Measurements from ENCODE around the gene EPHA1. TPM values are rescaled to one million over a fixed set of nuclear protein-coding genes. Genes with fewer than 3 reads are reported as not detected.

EPHA1 gene
- total RNA-seq, 1 donor = 6.2 TPM

DNA sequence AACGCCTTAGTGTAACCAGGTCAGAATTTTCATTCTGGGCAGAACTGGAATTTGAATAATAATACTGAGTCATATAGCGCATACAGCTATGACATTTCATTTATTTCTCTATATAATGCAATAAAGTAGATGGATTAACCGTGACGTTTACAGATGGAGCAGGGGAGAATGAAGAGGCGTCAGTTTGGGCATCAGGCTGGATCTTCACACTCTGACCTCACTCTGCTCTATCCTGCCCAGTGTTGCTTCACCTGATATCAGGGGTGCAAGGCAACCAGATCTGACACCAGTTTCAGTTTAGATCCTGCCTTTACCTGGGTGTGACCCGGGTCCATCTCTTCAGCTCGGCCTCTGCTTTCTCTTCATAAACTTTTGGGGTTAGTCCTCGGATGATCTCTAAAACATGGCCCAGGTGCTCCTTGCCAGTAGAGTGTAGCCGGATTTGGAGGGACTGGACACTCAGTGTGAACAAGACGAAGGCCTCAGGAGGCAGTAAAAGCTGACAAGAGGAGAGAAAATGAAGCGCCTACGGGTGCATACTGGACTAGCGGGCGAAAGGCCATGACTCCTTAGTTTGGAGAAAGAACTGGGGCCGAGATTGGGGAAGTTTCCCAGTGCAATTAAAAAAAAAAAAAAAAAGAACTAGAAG lies 28.9 kb downstream of the EPHA1 start:
- DNase-seq (ENCODE audit: low read depth in 2 of 3, low spot score in 2 of 3) = no peak

DNA sequence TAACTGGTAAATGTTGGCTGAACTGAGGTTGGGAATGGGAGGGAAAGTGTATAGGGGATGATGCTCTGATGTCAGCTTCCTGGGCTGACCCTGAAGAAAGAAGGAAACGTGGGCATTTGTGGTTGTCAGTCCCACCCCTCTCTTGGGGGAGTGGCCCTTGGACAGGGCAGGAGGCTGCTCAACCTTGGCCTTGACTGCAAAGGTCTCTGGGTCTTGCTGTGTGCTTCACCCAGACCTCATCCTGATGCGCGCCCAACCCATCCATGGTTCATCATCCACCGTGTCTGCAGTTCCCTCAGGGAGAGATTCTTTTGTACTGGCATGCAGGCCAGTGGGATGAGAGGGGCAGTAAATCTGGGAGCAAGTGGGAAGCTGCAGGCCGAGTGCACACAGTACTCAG lies 32.3 kb downstream of the EPHA1 start:
- no peak for DNase-seq (ENCODE audit: low read depth in 2 of 3, low spot score in 2 of 3)

DNA sequence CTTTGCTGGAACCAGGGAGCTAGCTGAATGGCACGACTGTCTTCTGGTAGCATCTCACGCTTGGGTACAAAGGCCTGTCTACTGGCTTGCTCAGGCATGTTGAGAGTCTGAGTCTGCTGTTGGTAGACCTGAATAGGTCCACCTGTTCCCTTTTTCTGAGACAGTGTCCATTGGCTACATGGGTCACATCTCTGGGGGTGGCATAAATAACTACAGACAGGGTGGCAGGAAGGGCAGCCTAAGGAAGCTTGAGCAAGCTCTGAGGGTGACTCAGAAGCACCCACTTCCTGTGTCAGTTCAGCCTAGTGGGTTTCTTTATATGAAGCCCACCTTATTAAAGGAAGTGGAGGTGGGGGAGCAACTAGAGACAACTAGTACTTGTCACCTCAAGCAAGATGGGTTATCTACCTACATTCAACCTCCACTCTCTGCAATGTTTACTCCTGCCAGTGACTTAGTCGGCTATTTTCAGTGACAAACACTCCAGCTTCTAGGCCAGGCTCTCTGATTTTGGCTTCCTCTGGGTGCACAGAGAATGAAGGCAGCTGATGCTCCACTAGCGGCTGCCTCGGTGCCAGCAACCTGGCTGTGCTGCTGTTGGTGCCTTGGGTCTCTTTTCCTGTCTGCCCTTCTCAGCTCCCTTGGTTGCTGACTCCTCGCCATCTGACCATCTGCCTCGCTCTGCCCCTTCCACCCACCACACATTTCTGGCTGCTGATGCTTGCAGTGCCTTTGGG lies 33.2 kb downstream of the EPHA1 start:
- DNase-seq (ENCODE audit: low read depth in 2 of 3, low spot score in 2 of 3) = peak in 2 of 3 donors; percentile 81 to 84

DNA sequence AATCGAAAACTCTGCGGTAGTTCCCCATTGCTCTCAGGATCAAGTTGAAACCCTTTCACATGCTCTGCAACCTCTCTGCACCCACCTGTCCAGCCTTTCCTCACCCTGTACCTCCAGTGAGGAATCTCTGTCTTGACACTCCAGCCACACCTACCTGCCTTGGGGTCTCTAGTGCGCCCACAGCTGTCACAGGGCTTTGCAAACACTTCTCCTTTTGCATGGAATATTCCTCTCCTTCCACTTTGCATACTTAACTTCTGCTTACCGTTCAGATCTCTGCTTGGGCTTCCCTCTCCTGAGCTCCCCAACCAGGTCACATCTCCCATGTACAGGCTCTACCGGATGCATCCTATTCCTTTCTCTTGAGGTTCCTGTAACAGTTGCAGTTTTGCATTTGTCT lies 34.1 kb downstream of the EPHA1 start:
- peak in 1 of 3 donors; percentile 40 for DNase-seq (ENCODE audit: low read depth in 2 of 3, low spot score in 2 of 3)

DNA sequence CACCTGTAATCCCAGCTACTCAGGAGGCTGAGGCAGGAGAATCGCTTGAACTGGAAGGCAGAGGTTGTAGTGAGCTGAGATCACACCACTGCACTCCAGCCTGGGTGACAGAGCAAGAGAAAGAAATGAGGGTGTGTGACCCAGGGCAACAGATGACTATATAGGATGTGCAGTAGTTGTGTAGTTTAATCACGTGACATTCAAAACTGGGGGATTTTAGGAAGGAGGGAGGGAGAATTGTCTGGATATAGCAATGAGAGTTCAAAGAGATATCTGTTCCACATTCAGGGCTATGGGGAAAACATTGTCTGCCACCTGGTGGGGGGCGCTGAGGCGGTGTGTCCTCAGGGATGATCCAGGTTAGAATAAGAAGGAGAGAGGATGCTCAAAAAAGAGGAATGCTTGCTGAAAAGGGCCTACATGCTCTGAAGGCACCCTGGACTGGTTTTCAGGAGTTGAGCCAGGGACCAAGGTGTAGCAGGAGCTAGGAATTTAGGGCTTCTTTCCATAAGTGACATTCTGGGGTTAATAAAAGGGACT lies 35.3 kb downstream of the EPHA1 start:
- no peak for DNase-seq (ENCODE audit: low read depth in 2 of 3, low spot score in 2 of 3)

DNA sequence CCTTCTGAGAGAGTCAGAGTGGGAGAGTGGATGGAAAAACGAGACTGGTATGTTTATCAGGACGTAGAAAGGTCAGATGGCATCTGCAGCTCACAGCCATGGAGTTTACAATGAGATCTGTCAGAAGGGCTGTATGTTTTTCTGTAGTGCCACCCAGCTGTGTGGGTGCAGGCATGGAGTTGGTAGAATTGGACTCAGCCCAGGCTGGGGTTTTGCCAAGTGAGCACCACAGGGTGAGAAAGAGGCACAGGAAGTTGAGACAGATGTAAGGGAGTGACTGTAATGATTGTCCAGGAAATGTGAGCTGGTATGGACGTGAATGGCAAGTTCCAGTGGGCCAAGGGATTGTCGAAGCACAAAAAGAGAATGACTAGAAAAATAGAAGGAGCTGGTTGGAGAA lies 36.6 kb downstream of the EPHA1 start:
- peak in 2 of 3 donors; percentile 69 to 92 for DNase-seq (ENCODE audit: low read depth in 2 of 3, low spot score in 2 of 3)

DNA sequence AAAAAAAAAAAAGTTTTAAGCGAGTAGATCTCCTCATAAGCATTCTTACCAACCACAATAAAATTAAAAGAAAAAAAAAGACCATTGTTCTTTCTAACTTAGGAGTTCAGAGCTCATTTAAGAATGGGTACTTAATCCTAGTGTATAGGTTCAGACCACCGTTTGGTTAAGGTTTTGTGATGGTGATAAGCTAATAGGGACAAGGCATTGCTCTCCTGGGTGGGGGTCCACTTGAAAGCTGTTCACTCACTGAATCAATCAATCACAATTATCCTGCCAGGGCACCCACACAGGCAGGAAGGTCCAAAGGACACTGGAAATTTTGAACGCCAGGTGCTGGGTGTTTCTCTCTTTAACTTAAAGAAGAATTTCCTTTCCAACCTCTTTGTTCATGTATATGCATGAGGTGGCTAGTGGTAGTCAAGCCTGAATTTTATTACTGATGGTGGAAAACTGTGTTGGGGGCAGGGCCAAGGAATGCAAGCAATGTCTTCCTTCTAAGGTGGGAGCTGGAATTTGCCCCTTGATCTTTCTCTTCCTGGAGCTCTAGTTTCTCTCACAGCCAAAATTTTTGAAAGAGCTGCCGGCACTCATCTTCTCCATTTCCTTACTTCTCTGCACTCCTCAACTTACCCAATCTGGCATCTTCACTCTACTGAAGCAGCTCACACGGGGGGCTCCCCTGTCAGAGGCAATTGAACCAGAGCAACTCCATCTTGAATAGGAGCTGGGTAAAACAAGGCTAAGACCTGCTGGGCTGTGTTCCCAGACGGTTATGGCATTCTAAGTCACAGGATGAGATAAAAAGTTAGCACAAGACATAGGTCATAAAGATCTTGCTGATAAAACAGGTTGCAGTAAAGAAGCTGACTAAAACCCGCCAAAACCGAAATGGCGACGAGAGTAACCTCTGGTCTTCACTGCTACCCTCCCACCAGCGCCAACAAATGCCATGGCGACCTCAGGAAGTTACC lies 38.7 kb downstream of the EPHA1 start:
- DNase-seq (ENCODE audit: low read depth in 2 of 3, low spot score in 2 of 3) = no peak

DNA sequence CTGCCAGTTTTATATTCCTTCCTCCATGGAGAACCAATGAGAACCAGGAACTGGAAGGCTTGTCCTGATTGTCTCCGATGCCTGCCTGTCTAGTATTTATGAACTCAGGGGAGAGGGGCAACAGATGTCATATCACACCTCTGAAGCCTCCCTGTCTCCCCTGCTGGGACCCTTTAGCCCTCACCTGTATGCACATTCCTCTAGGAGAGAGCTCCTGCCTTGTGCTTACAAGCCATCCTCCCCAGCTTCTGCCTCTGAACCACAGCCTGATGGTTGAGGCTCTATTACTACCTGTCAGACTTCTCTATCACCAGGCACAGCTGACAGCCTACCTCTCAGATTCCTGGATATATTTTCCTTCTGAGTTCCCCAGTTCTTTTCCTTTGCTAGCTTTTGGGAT lies 40.3 kb downstream of the EPHA1 start:
- no peak for DNase-seq (ENCODE audit: low read depth in 2 of 3, low spot score in 2 of 3)

DNA sequence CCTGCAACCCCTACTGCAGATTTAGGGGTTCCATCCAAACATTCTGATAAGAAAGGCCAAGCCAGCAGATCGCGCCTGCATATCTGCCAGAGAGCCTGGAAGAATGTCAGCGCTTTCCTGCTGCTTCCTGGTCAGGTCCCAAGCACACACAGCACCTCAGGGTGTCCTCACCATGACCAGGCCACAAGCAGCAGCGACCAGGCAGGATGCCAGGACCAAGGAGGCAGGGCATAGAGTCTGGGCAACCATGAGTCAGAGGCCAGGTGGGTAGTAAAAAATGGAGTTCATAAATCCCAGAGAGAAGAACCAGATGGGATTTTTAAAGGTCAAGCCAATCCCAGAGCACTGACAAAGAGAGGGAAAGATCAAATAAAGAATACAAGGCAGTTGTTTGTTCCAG lies 40.7 kb downstream of the EPHA1 start:
- DNase-seq (ENCODE audit: low read depth in 2 of 3, low spot score in 2 of 3) = no peak

DNA sequence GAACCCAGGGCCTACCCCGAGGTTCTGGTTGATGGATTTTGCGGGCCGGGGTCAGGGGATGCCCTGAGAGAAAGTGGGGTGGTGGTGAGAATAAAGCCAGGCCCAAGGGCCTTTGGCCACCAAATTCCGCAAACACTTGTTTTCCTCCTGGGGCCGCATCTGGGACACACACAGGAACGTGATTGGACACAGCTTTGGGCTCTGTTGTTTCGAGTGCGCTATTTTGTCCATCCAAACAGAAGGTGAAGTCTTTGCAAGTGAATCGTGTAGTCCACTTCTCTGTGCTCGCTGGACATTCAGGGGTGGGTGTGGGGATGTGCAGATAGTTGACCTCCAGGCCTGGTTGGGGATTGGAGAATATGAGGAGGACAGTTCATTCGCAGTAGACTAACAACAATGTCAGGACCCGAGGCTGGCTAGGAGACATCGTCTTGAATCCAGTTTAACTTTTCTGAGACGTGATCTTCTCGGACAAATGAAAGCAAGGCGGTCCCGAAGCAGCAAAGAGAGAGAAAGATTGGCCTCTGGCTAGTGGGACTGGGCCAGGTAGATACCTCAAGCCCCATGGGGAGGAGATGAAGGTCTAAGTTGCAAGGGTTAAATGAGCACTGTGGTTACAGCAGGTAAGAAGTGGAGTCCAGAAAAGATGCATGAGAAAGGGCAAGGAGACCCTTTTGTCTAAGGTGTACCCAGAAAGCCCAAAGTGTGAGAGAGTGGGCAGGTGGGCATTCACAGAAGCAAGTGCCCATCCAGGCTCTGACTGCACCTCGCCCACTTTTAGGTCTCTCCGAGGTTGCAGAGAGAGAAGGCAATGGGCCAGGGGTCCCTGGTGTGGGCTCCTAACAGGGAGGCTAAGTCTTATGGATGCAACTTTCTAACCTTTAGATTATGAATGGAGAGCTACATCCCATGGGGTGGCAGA lies 45.4 kb downstream of the EPHA1 start:
- no peak for DNase-seq (ENCODE audit: low read depth in 2 of 3, low spot score in 2 of 3)

DNA sequence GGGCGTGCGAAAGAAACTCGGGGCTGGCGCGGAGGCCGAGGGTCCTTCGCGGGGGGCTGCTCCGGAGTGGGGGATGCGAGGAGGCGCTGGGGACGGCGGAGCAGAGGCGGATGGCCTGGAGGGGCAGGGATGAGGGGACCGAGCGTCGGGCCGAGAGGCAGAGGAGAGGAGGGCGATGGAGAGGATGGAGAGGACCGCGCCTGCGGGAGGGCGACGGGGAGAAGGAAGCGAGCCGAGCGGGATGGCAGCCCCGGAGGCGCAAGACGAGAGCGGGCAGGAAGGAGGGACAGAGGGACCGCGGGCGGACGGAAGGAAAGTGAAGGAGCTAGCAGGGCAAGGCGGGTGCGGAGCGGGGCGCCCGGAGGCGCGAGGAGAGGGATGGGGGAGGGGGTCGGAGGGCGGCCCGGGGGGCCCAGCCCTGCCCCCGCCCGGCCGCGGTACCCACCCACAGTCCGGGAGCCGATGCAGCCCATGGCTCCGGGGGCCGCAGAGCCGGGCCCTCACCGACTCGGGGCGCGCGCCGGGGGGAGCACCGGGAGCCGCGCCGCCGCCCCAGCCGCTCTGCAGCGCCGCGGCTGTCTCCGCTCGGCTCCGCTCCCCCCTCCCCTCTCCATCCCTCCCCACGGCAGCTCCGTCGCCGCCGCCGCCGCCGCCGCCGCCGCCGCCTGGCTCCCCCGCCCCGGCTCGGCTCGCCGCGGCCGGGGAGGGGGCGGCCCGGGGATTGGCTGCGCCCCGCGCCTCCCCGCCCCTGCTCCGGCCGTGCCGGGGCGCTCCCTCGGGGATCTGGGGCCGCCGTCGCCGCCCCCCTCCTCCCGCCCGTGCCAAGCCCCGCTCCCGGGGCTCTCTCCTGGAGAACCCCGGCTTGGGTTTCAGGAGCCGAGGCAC lies 46.3 kb downstream of the EPHA1 start, which contains the start of gene FAM131B:
Gene FAM131B, minus strand, starts transcription at position 583 of the 885 bp plus-strand sequence. Its CDS starts 110 bp downstream, at position 473.
- DNase-seq (ENCODE audit: low read depth in 2 of 3, low spot score in 2 of 3) = no peak

DNA sequence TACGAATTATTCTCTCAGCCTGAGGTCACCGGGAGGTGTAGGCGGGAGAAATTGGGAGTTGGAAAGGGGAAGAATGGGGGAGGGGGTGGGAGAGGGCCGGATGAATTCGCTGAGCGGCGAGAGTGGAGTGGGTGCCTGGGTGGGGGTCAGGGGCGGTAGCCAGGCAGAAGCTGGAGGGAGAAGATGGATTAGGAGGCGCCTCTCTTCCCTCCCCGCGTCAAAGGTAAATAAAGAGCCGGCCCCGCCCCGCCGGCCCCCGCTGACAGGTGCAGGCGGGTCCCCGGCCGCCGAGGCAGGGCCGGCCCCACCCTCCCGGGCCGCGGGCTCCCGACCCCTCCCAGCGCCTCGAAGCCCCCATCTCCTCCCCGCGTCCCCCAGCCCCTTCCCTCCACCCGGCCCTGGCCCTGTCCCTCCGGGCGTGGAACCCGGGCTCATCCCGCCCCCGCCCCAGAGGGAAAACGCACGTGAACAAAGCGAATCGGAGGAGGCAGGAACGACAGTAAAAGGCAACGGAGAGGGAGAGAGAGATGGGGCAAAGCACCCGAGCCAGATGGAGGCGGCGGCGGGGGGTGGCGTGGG lies 47.0 kb downstream of the EPHA1 start:
- DNase-seq (ENCODE audit: low read depth in 2 of 3, low spot score in 2 of 3) = no peak

DNA sequence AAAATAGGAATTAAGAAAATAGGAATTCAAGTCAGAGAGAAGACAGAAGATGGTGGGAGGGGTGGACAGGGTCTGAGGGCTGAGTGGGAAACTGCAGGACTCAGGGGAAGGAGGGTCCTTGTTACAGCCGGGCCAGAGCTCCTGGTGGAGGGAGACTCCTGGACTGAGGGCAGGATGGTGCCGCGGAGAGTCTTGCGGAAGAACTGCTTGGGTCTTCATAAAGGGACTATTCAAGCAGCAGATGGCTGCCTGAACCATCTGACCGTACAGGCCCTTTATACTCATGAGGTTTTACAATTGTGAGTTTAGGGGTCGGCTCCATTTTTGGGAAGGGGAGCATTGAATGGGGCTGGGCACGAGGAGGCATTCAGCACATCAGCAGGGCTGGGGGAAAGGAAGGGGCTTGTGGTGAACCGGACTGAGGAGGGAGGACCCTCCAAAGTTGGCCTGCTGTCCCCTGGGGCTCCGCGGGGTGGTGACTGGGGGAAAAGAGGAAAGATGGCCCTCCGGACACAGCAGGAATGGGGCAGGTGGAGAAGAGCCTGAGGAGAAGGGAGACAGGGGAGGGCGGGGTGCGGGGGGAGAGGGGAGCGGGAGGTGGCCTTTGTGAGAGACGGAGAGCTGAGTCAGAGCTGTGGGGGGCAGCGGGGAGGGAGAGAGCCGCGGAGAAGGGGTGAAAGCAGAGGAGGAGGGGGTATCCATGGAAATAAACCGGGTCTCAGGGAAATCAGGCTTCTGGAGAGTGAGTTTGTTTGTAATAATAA lies 47.7 kb downstream of the EPHA1 start:
- DNase-seq (ENCODE audit: low read depth in 2 of 3, low spot score in 2 of 3) = no peak

DNA sequence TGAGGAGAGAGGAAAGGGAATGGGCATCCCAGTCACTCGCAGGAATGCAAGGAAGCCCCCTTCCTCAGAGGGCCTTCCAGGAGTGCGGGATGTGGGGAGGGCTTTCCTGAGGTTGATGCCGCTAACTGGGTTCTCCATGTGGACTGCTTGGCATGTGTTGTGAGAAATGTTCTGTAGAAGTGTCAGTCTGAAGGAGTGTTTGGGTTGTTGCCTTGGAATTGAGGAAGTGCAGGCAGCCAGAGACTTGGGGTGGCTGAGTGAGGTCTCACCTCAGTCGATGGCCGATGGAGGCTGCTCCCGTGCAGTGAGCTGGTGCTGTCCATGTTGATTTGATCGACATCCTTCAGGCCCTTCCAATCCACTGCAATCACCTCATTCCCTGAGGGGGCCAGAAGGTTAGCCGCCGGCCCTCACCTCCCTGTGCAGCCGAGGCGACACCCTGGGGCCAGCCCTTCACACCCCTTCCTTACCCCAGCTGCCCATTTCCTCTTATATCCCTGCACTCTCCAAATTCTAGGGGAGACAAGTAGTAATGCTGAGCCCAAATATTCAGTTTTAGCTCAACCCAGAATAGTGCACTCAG lies 48.8 kb downstream of the EPHA1 start:
- peak in 1 of 3 donors; percentile 65 for DNase-seq (ENCODE audit: low read depth in 2 of 3, low spot score in 2 of 3)

DNA sequence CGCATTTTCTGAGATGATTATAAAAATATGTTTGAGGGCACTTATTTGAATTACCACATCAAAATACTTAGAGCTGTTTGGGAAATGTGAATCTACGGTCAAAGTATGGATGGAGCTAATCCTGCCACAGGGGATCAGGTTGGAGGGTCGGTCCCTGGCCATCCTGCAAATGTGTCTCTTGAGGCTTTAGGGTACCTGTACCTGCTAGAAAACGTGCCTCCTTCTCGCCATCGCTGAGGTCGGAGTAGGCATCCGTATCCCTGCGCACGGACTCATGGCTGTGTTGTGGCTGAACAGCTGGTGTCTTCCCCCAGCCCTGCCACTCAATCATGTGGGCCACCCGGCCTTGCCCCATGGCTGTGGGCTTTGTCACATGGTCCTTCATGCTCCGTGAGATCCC lies 50.0 kb downstream of the EPHA1 start:
- no peak for DNase-seq (ENCODE audit: low read depth in 2 of 3, low spot score in 2 of 3)

DNA sequence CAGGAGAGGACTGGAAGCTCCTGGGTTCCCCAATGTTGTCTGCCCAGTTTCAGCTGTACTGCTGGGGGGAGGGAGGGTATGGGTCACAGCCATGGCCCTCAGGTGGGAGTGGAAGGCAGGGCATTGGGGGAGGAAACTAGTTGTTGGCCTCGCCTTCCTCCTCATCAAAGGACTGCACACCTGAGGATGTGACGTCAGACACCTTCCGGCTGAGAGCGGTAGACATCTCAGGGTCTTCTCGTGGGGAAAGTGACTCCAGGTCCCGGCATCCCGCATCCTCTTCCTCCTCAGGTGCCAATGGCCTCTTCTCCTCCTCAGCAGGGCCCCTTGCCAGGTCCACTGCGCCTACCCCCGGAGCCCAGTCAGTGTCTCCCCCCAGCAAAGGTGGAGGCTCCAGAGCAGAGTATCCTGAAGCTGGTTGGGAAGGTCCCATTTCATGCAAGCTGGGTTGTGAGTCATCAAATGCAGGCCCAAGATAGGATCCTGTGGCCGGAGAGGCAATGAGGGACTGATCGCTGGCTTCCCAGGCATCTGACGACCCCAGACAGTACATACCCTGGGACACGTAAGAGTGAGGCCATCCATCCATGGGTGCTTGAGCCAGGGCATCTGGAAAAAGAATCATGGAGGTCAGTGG lies 52.1 kb downstream of the EPHA1 start:
- no peak for DNase-seq (ENCODE audit: low read depth in 2 of 3, low spot score in 2 of 3)

Measured in hematopoietic multipotent progenitor cell (in vitro differentiated cells).